Tibial nerve (tissue), 3 donors: ENCODE results near the gene ORMDL2.

ENCODE experiments used
- CTCF ChIP-seq, 5 experiments: fragments of 200-600 bp in 3 of 5; fragments of 450-650 bp in 2 of 5; sonication (generic) in 3 of 5; IDR thresholded peaks; one replicate each; pipeline ENCODE4 v1.5.1; 2016 to 2019; ENCODE audit warnings: antibody characterized with exemption in 5 of 5, mild to moderate bottlenecking in 3 of 5, moderate library complexity in 2 of 5
- POLR2A ChIP-seq, 2 donors: fragments of 450-650 bp; IDR thresholded peaks; one replicate each; pipeline ENCODE4 v1.6.1; 2017; ENCODE audit warnings: antibody characterized with exemption in 2 of 2, mild to moderate bottlenecking in 2 of 2, moderate library complexity in 2 of 2

DNA sequence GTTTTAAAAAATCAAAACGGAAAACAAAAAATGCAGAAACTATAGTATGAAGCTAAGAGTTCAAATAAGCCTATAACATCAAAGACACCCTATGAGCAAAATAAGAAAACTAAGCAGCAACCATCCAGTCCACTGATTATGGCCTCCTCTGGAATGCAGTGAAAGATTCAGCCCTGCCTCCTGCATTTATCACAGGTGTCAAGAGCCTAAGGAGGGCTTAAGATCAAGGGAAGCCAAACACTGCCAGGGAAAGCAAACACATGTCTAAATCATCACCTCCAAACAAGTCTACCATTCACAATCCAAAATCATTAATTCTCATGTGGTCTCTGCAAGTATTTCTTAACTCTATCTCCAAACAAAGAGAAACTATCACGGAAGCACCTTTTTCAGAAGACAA, 28.7 kb upstream of the ORMDL2 start:
- no peak for TF ChIP-seq POLR2A (IDR thresholded peaks at IDR 0.05)
- TF ChIP-seq CTCF (IDR thresholded peaks at IDR 0.05): no peak
